ENCODE data around the gene SCN8A. TPM values are rescaled to one million over a fixed set of nuclear protein-coding genes. Genes with fewer than 3 reads are reported as not detected.
A peak's percentile ranks its signal among the peaks of the same experiment; 100 is the strongest.

SCN8A gene
- polyA plus RNA-seq, 2 of the 4 experiments (the other 2 are of a cell fraction) = 1.8 to 4.8 TPM

GRCh38 chr12:51818086-51818485 is 227.1 kb downstream of the SCN8A start:
- ATAC-seq = no peak
- WGBS (ENCODE audit: missing lambda C conversion rate) = 94% methylated on average over 5 of the region's 5 CpGs

GRCh38 chr12:51818566-51819300 is 227.7 kb downstream of the SCN8A start:
- CTCF ChIA-PET = interaction anchor here (0.6 to 10.5 kb wide), 9 partner anchors 16 to 397 kb away, joined by 3 to 155 read pairs (median 4); partner anchors contain the start of gene SLC4A8
- TF ChIP-seq HEYL (CRISPR knock-in tag; IDR thresholded peaks at IDR 0.05) (no peak), FOSL2 (IDR thresholded peaks at IDR 0.05) (no peak), FOSL2 (CRISPR knock-in tag; IDR thresholded peaks at IDR 0.05) (no peak), ZC3H11A (IDR thresholded peaks at IDR 0.05) (no peak), RNF2 (IDR thresholded peaks at IDR 0.05; ENCODE audit: borderline replicate concordance, low read depth) (no peak), EHF (CRISPR knock-in tag; IDR thresholded peaks at IDR 0.05) (no peak), POLR2A (IDR thresholded peaks at IDR 0.05; ENCODE audit: low read length) (no peak), MAX (IDR thresholded peaks at IDR 0.05) (no peak), RFX5 (IDR thresholded peaks at IDR 0.05) (no peak), GATA3 (IDR thresholded peaks at IDR 0.05; ENCODE audit: borderline replicate concordance) (no peak), MAZ (IDR thresholded peaks at IDR 0.05; ENCODE audit: borderline replicate concordance, low read depth, low read length) (no peak), ELK1 (IDR thresholded peaks at IDR 0.05; ENCODE audit: low read depth, low read length) (no peak), PHF8 (IDR thresholded peaks at IDR 0.05; ENCODE audit: borderline replicate concordance, low read depth) (no peak), ZFP36 (IDR thresholded peaks at IDR 0.05; ENCODE audit: borderline replicate concordance, partially characterized antibody) (no peak), TFCP2L1 (CRISPR knock-in tag; IDR thresholded peaks at IDR 0.05) (no peak), ESRRA (IDR thresholded peaks at IDR 0.05; ENCODE audit: borderline replicate concordance, low read length) (no peak), CTCF (IDR thresholded peaks at IDR 0.05) (no peak)
- TF ChIP-seq, protein P1, sequence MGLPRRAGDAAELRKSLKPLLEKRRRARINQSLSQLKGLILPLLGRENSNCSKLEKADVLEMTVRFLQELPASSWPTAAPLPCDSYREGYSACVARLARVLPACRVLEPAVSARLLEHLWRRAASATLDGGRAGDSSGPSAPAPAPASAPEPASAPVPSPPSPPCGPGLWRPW (IDR thresholded peaks at IDR 0.05) = no peak
- H3K9me3 ChIP-seq = no peaks in the 10 kb centered on the region
- FAIRE-seq = no peak
- POLR2A ChIA-PET = no interaction called here
- no peak overlapping the region for H3K4me3 ChIP-seq
- peaks cover 36% of the 10 kb centered on the region for H3K4me1 ChIP-seq
- no peak for ATAC-seq
- H3K4me2 ChIP-seq = peak overlapping the region; percentile 90
- DNase-seq (ENCODE audit: low read depth in 1 of 2, low spot score in 1 of 2) = no peak
- H3K27ac ChIP-seq = peak overlapping the region in 1 of 2 experiments; percentile 100; a peak in 3 of 6 replicates
- 68% methylated on average over 4 of the region's 4 CpGs for WGBS (ENCODE audit: missing lambda C conversion rate)

More at GRCh38 chr12:51818086-51818485, 227.1 kb downstream of the SCN8A start:
- no peak overlapping the region for H3K4me3 ChIP-seq
- CTCF ChIA-PET = interaction anchor here (1.9 to 10.5 kb wide), 2 partner anchors 57 to 396 kb away, joined by 8 to 155 read pairs; partner anchors contain the start of gene SLC4A8
- peak overlapping the region; percentile 90; the same call in 2 of the 3 replicates for H3K4me2 ChIP-seq
- FAIRE-seq = no peak
- TF ChIP-seq CHD4 (IDR thresholded peaks at IDR 0.05; ENCODE audit: borderline replicate concordance) (no peak), ZNF302 (CRISPR knock-in tag; IDR thresholded peaks at IDR 0.05) (no peak), RARB (CRISPR knock-in tag; IDR thresholded peaks at IDR 0.05) (no peak), ELK1 (IDR thresholded peaks at IDR 0.05; ENCODE audit: low read depth, low read length) (no peak), CTCF (IDR thresholded peaks at IDR 0.05) (no peak), MAFK (IDR thresholded peaks at IDR 0.05; ENCODE audit: partially characterized antibody) (no peak), ESRRA (IDR thresholded peaks at IDR 0.05; ENCODE audit: borderline replicate concordance, low read length) (no peak), NPAS2 (CRISPR knock-in tag; IDR thresholded peaks at IDR 0.05; ENCODE audit: borderline replicate concordance) (no peak), KDM5A (IDR thresholded peaks at IDR 0.05) (no peak)
- peaks cover 36% of the 10 kb centered on the region for H3K4me1 ChIP-seq
- H3K9me3 ChIP-seq = no peaks in the 10 kb centered on the region
- DNase-seq (ENCODE audit: low read depth in 1 of 2, low spot score in 1 of 2) = no peak
- POLR2A ChIA-PET = no interaction called here
- peak overlapping the region in 1 of 2 experiments; percentile 100; a peak in 3 of 6 replicates for H3K27ac ChIP-seq

Measured in A549 (cell line).